Right lobe of liver (tissue), 4 donors: Measurements from ENCODE around the gene BET1.

ENCODE experiments used
- CTCF ChIP-seq, 4 donors: fragments of 200-600 bp in 3 of 4; fragments of 450-650 bp in 1 of 4; IDR thresholded peaks; one replicate each; pipeline versions ENCODE4 v1.5.1 to v1.8.0; 2016 to 2022; ENCODE audit warnings: antibody characterized with exemption in 4 of 4, mild to moderate bottlenecking in 2 of 4
- POLR2A ChIP-seq: fragments of 450-650 bp; IDR thresholded peaks from one replicate; pipeline ENCODE4 v1.6.1; 2017; ENCODE audit warnings: antibody characterized with exemption, mild to moderate bottlenecking
- donor health status: DM: no; HTN: no; CAD: no.
- donor health status: DM: no; HTN: no; CAD: no.
- donor health status: DM: no; HTN: yes; CAD: no.

GRCh38 chr7:93968911-93969620 lies 35.1 kb downstream of the BET1 start:
- TF ChIP-seq POLR2A (no peak), CTCF (IDR thresholded peaks at IDR 0.05) (no peak)
